HG02884 (cell line): Measurements from ENCODE around the gene CDA.

Experiments used
- ATAC-seq: cut with Tn5 transposase; IDR thresholded peaks from one replicate; pipeline ENCODE4 v1.9.1; 2021; ENCODE audit warnings: mild to moderate bottlenecking, moderate library complexity; ENCODE audit not compliant: unreplicated experiment

CDA gene

DNA sequence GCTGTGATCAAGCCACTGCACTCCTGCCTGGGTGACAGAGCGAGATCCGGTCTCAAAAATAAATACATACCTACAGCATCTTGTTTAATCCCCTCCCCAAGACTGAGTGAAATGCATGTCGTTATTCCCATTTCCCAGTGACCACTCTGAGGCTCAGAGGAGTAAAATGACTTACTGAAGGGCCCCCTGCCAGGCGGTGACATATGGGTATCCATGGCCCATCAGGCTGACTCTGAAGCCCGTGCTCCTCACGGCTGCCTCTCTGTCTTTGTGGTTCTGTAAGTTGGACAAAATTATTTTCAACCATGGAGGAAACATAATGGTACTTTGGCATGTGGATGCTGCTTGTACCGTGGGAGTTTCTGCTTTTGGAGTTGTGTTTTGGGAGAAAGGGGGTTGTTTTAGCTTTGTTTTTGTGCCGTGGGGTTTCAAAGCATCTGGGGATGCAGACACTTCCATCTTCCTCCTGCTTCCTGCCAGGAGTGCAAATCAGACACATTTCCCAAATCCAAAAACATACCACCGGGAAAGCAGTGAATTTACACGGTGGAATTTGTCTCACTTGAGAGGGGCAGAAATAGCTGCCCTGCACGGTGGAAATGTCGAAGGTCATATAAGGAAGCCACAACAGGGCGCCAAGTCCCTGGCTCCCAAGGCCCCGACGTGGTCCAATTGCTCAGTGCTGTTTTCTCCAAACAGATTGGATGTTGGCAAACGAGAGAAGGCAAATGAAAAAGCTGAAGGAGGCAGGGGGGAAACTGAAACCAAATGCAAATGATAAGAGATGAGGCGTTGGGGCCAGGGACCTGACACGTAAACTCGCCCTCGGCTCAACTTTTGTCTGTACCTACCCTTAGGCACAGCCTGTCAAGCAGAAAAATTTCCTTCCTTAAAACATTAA lies 27.3 kb downstream of the CDA start:
- no peak for ATAC-seq

DNA sequence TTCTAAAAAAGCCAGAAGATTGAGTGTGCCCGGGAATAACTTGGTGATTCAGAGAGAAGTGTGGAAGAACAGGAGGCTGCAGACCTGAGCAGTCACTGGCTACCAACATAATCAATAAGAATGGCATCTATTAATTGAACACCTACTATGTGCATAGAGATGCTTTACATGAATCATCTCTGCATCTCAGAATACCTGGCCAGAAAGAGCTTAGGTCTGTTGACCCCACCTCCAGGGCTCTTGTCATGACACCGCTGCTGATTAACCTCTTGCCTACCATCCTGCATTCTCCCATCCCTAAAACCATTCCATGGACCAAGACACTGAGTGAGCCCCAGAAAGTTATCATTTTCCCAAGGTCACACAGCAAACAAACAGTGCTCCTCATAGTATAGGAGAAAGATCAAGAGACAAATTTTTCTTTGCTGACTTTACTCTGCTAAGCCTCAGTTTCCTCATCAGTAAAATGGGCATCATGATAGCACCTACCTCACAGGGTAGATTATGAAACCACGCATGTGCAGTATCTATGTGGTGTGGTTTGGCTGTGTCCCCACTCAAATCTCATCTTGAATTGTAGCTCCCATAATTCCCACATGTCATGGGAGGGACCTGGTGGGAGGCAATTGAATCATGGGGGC lies 28.1 kb downstream of the CDA start:
- ATAC-seq = no peak

DNA sequence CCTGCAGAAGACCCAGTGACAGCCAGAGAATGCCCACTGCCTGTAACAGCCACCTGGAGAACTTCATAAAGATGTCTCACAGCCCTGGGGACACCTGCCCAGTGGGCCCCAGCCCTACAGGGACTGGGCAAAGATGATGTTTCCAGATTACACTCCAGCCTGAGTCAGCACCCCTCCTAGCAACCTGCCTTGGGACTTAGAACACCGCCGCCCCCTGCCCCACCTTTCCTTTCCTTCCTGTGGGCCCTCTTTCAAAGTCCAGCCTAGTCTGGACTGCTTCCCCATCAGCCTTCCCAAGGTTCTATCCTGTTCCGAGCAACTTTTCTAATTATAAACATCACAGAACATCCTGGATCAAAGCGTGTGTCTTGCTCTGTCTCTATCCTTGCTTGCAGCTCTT lies 29.7 kb downstream of the CDA start:
- no peak for ATAC-seq

DNA sequence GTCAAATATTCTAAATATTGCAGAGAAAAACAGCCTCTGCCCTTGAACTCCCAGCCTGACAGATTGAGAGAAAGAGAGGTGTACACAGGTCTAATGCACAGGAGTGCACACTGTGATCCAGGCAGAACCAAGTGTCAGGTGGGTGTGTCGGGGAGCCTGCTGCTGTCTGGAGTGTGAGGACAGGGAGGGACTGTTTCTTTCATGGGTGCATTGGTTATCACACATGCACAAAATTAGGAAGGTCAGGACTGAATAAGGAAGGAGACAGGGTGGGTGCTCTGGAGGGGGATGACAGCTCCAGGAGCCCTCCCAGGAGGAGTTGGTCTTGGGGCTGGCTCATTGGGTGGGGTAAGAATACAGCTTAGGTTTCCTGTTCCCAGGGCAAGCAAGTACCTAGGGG lies 31.1 kb downstream of the CDA start:
- no peak for ATAC-seq

DNA sequence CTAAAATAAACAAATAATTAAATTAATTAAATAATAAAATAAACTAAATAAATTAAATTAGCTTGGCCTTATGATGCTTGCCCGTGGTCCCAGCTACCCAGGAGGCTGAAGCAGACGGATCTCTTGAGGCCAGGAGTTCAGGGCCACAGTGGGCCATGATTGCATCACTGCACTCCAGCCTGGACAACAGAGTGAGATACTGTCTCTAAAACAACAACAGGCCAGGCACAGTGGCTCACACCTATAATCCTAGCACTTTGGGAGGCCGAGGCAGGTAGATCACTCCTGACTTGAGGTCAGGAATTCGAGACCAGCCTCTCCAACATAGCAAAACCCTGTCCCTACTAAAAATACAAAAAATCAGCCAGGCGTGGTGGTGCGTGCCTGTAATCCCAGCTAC lies 32.1 kb downstream of the CDA start:
- no peak for ATAC-seq

DNA sequence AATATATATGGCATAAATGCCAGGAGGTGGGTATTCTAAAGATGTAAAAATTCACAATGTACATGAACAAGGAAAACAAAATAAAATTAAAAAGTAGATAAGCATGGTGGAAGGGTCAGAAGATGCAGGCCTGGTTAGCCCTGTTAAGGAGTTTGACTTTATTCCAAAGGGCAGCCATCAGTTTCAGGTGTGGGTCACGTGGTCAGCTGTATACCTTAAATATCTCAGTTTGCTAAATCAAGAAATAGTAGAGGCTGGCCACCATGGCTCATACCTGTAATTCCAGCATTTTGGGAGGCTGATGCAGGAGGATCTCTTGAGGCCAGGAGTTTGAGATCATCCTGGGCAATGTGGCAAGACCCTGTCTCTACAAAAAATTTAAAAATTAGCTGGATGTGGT lies 35.8 kb downstream of the CDA start:
- no peak for ATAC-seq

DNA sequence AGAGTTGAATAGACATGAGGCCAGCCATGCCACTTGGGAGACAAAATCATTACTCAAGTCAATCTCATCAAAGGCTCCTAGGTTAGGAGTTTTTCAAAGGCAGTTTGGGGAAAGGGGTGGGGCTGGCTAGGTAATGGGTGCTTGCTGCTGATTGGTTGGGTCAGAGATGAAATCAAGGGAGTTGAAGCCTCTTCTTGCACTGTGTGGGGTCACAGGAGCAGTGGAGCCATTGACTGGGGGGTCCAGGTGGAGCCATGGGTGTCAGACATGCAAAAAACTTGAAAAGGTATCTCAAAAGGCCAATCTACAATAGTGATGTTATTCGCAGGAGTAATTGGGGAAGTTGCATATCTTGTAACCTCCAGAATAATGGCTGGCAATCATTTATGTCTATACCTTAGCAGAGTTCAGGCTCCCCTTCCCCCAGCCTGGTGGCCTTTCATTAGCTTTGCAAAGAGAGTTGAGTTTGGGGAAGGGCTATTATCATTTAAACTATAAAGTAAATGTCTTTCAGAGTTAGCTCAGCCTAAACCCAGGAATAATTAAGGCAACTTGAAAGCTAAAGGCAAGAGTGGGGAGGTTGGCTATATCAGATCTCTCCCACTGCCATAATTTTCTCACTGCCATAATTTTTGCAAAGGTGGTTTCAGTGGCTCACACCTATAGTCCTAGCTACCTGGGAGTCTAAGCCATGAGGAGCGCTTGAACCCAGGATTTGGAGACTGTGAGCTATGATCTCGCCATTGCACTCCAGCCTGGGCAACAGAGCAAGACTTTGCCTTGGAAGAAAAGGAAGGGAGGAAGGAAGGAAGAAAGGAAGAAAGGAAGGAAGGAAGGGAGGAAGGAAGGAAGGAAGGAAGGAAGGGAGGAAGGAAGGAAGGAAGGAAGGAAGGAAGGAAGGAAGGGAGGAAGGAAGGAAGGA lies 36.5 kb downstream of the CDA start:
- no peak for ATAC-seq

DNA sequence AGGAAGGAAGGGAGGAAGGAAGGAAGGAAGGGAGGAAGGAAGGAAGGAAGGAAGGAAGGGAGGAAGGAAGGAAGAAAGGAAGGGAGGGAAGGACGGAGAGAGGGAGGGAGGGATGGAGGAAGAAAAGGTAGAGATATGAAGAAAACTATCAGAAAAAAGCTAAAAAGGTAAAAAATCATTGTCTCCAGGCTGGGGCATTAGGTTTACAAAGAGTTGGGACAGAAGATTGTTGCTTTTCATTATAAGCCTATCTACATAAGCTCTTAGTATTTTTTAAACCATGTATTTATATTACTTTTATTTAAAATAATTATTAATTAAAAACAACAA lies 37.2 kb downstream of the CDA start:
- no peak for ATAC-seq

DNA sequence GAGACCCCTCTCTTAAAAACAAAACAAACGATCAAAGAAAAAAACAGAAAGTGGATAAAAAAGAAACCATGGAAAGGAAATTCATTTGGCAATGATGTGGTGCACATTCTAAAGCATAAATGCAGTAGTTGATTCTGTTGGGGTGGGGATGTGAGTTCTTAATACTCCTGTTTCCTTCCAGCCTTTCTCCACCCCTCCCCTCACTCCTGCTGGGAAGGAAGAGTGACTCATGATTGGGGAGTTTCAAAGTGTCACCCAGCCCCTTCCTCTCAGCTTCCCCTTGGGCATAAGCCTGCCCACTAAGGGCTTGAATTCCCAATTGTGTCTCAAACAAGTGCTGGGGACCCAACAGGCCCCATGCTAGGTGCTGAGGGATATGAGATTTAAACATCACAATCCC lies 37.6 kb downstream of the CDA start:
- no peak for ATAC-seq

DNA sequence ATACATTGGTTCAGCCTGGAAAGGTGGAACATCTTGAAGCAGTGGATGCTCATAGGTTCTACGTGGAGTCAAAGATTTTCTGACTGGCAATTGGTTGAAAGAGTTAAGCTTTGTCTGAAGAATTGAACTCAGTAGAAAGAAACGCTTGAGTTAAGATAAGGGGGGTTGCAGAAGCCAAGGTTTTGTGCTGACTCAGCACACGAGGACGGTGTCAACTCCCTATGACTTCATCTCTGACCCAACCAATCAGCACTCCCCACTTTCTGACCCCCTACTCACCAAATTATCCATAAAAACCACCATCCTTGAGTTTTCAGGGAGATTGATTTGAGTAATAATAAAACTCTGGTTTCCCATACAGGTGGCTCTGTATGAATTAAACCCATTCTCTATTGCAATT lies 41.8 kb downstream of the CDA start:
- ATAC-seq = no peak

DNA sequence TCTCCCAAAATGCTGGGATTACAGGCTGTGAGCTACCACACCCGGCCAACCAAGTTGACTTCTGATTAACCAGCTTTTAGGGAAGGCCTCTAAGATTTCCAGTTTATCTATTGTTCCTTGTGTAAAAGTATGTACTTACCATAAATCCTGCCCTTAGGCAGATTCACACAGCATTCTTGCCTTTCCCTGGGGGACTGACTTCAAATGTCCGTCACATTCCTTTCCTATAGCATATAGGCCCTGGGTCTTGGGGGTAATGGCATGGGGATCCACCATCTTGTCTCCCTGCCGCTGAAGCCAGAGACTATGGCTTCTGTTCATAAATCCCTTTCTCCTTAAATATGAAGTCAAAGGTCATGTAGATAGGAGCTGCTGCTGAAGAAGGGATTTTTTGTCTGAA lies 43.5 kb downstream of the CDA start:
- ATAC-seq = no peak

DNA sequence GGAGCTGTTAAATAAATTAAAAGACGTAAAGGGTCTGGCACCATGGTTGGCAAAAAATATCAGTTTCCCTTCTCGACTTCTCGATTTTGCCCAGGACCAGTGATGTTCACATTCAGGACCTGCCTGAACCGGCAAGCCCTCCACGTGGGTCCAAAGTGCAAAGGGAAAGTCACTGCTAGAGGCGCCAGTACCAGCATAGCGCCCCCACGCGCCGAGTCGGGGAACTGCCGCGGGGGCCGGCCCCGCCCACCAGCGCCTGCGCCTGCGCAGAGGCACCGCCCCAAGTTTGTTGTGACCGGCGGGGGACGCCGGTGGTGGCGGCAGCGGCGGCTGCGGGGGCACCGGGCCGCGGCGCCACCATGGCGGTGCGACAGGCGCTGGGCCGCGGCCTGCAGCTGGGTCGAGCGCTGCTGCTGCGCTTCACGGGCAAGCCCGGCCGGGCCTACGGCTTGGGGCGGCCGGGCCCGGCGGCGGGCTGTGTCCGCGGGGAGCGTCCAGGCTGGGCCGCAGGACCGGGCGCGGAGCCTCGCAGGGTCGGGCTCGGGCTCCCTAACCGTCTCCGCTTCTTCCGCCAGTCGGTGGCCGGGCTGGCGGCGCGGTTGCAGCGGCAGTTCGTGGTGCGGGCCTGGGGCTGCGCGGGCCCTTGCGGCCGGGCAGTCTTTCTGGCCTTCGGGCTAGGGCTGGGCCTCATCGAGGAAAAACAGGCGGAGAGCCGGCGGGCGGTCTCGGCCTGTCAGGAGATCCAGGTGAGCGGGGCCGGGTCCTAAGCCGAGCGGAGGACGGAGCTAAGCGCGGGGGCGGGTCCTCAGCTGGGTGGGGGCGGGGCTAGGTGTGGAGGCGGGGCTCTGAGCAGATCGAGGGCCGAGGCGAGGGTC lies 44.5 kb downstream of the CDA start, which contains the start of gene PINK1:
Gene PINK1, plus strand, starts transcription at position 269 of the 875 bp plus-strand sequence. Its CDS starts 91 bp downstream, at position 360.
- peak; percentile 45 for ATAC-seq

DNA sequence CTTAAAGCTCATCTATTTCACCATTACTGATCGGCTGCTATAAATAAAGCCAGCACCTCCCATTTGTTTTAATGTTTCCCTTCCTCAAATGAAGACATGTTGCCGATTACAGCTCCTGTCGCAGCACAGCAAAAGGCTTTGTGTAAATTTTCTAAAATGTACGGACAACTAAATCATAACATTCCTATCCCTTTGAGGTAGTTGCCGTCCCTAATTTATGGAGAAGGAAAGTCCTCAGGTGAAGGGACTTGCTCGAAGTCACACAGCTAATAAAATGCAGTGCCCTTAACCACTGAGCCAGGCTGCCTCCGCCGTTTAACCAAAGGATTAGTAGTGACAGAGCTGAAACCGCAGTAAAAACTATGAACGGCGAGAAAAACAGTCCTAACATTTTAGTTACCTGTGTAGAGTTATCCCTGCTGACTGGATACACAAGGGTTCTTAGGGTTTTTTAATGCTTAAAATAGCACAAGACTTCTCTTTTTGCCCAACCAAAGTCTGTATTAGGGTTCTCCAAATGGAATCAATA lies 45.2 kb downstream of the CDA start:
- no peak for ATAC-seq

DNA sequence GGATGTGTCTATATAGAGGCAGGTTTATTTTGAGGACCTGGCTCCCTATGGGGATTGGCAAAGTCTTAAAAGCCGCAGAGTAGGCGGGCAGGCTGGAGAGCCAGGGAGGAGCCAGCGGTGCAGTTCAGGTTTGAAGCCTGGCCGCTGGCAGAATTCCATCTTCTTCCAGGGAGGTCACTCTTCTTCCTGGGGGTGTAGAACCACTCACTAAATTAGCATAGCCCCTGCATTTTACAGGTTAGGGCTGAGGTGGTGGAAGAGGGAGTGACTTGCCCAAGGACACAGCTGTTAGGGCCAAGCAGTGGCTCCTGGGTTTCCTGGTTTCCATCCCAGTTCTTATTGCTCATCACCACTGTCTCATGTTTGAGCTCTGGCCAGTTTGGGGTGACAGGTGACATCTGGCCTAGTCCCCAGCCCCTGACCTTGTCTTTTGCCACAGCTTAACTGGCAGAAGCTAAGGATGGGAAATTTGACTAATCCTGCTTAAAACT lies 45.7 kb downstream of the CDA start:
- ATAC-seq = no peak

DNA sequence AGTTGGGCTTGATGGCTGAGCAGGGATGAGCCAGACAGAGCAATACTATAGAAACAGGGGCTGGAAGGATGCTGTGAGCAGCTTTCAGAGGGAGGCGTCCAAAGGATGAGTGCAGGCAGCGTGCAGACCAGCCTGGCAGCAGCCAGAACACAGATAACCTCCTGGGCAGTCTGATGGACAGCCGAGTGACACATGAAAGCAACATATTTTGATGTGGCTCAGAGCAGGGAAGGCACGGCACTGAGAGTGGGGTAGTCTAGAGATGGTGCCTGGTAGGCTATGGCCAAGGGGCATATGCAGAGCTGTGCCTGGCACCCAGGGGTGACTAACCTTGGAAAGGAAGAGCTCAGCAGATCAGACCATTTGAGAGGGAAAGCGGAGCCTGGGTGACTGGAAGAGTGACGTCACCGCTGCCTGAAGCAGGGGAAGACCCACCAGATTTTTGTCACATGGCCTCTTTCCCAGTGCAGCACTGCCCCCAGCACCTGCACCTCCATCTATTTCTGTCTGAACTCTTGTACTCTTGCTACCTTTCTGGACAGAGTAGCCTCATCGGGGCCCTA lies 48.0 kb downstream of the CDA start:
- no peak for ATAC-seq

DNA sequence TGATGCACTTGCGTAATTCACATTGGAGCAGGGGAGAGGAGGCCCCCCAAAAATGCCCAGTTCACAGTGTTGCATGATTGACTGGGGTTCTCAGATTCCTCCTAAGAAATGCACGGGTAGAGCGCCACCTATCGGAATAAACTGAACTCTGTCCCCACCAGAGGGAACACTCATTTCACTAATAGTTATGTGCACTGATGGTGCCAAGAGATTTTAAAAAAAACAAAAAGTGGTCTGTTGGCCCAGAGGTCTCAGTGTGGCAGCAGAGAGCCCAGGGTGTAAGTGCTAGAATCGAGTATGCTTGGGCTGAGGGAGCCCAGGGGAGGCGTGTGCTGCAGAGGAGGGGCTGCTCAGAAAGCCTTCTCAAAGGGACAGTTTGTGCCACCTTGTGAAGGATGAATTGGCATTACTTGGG lies 51.3 kb downstream of the CDA start:
- ATAC-seq = no peak

DNA sequence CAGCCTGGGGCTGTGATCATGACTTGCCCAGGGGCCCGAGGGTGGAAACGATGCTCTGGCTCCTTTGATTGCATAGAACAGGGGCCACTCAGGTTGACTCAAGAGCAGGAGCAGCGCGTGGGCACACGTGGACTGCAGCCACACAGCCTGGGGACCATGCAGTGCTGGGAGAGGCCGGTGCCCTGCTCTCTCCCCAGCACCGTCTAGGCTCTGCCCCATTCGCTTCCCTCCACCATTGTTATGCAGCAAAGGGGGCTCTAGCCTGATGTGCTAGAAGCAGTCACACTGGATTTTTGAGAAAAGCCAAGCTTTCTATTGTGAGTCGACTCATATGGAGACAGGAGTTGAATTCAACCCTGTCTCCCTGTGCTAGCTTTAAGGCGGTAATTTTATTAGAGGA lies 53.1 kb downstream of the CDA start:
- no peak for ATAC-seq

DNA sequence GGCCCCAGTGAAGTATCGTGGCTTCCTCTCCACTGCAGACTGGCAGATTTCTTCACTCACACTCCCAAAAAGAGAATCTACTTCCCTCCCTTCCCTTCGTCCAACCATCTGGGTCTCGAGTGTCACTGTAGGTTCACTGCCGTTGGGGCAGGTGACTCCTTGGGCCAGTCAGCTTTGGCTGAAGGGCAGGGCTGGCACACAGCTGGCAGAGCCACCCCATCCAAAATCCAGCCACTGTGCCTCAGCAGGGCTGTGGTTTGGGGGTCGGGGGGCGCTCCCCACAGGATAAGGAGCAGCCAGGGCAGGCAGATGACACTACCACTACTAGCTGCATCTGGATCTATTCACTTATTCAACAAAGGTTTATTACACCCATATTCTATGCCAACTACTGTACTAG lies 54.2 kb downstream of the CDA start:
- no peak for ATAC-seq

DNA sequence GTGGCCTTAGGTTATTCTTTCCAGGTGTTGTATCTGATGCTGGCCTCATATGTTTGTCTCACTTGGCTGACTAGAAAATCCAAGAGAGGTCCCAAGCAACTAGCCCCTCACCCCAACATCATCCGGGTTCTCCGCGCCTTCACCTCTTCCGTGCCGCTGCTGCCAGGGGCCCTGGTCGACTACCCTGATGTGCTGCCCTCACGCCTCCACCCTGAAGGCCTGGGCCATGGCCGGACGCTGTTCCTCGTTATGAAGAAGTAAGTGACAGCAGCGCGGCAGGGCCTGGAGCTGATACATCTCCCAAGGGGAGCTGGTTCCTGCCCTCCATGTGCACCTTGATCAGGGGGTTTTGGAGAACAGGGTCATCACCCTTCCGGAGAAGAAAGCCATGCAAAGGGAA lies 55.5 kb downstream of the CDA start:
- ATAC-seq = no peak

DNA sequence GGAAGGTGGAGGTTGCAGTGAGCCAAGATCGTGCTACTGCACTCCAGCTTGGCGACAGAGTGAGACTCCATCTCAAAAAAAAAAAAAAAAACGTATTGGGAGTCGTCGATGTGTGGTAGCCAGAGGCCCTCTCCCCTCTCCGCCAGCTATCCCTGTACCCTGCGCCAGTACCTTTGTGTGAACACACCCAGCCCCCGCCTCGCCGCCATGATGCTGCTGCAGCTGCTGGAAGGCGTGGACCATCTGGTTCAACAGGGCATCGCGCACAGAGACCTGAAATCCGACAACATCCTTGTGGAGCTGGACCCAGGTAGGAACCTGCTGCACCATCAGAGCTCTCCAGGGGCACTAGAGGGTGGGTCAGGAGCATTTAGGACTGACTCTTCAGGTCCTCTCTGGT lies 56.5 kb downstream of the CDA start:
- no peak for ATAC-seq
